K562 (cell line): ENCODE measurements around the gene SLC34A1. TPM values are rescaled to one million over a fixed set of nuclear protein-coding genes. Genes with fewer than 3 reads are reported as not detected.

ENCODE experiments used
- ASH1L ChIP-seq: fragments of 450-650 bp; IDR thresholded peaks from 2 replicates; pipeline ENCODE4 v1.6.1; 2018; ENCODE audit warnings: borderline replicate concordance, mild to moderate bottlenecking, low read depth; ENCODE audit not compliant: partially characterized antibody
- BMI1 ChIP-seq: fragments of 150-350 bp; IDR thresholded peaks from 2 replicates; pipeline ENCODE4 v1.6.1; 2014; ENCODE audit warnings: low read length
- CHCHD3 ChIP-seq: fragments of 250-450 bp; sonication (Bioruptor Pico); IDR thresholded peaks from 2 replicates; pipeline ENCODE4 v2.1.2; 2022; ENCODE audit warnings: mild to moderate bottlenecking
- GABPB1 ChIP-seq: sonication (generic); formaldehyde crosslinking; IDR thresholded peaks from 2 replicates; pipeline ENCODE4 v1.8.0; 2022; ENCODE audit warnings: mild to moderate bottlenecking, missing genetic modification reagents
- GTF2A2 ChIP-seq: IDR thresholded peaks from 2 replicates; pipeline ENCODE4 v1.6.1; 2016; ENCODE audit warnings: mild to moderate bottlenecking, missing genetic modification characterization, missing compliant biosample characterization
- HDAC3 ChIP-seq: fragments of 450-650 bp; IDR thresholded peaks from 2 replicates; pipeline ENCODE4 v1.6.1; 2018; ENCODE audit warnings: borderline replicate concordance, mild to moderate bottlenecking, moderate library complexity; ENCODE audit not compliant: partially characterized antibody
- HNRNPLL ChIP-seq: fragments of 200-400 bp; formaldehyde crosslinking; IDR thresholded peaks from 2 replicates; pipeline ENCODE4 v1.6.1; 2017; ENCODE audit warnings: low read length, low read depth, mild to moderate bottlenecking; ENCODE audit not compliant: poor library complexity, severe bottlenecking
- JUND ChIP-seq, 2 experiments: IDR thresholded peaks; 2 replicates in 1 of 2; 3 replicates in 1 of 2; pipeline ENCODE4 v1.6.1; 2011; ENCODE audit warnings: borderline replicate concordance in 2 of 2, low read depth in 2 of 2, low read length in 2 of 2, improper control_type of control experiment in 1 of 2, missing biosample characterization in 1 of 2, missing genetic modification characterization in 1 of 2, missing genetic modification reagents in 1 of 2
- MAFK ChIP-seq: IDR thresholded peaks from 2 replicates; pipeline ENCODE4 v1.6.1; 2011; ENCODE audit warnings: low read length, improper control_type of control experiment
- MCM5 ChIP-seq: fragments of 450-650 bp; IDR thresholded peaks from 2 replicates; pipeline ENCODE4 v1.6.1; 2016; ENCODE audit warnings: low read depth
- MEF2A ChIP-seq: IDR thresholded peaks from 2 replicates; pipeline ENCODE4 v1.6.1; 2011; ENCODE audit warnings: low read depth, mild to moderate bottlenecking, low read length, moderate library complexity; ENCODE audit not compliant: control insufficient read depth
- MYC ChIP-seq, 2 experiments: fragments of 250-450 bp in 1 of 2; sonication (Bioruptor Pico) in 1 of 2; IDR thresholded peaks; 2 replicates each; pipeline versions ENCODE4 v1.5.1 to v1.6.1; 2012 to 2021; ENCODE audit warnings: low read depth in 2 of 2, borderline replicate concordance in 1 of 2, improper control_type of control experiment in 1 of 2, low read length in 1 of 2, mild to moderate bottlenecking in 1 of 2, moderate library complexity in 1 of 2
- NFE2L1 ChIP-seq: fragments of 450-650 bp; IDR thresholded peaks from 2 replicates; pipeline ENCODE4 v1.6.1; 2016; ENCODE audit warnings: missing genetic modification characterization, low read depth, mild to moderate bottlenecking, missing compliant biosample characterization, moderate library complexity, borderline replicate concordance
- NFRKB ChIP-seq: fragments of 450-650 bp; IDR thresholded peaks from 2 replicates; pipeline ENCODE4 v1.6.1; 2016; ENCODE audit warnings: low read depth
- NUFIP1 ChIP-seq: fragments of 450-650 bp; IDR thresholded peaks from 2 replicates; pipeline ENCODE4 v1.6.1; 2018; ENCODE audit not compliant: partially characterized antibody
- PHF21A ChIP-seq: fragments of 450-650 bp; IDR thresholded peaks from 2 replicates; pipeline ENCODE4 v1.6.1; 2017; ENCODE audit warnings: low read depth, borderline replicate concordance
- RBM14 ChIP-seq: fragments of 200-400 bp; formaldehyde crosslinking; IDR thresholded peaks from 2 replicates; pipeline ENCODE4 v1.6.1; 2018; ENCODE audit warnings: low read depth, mild to moderate bottlenecking, low read length, moderate library complexity, borderline replicate concordance; ENCODE audit not compliant: insufficient read depth
- SMARCA4 ChIP-seq: fragments of 450-650 bp; IDR thresholded peaks from 2 replicates; pipeline ENCODE4 v1.6.1; 2016
- SRF ChIP-seq, 2 experiments: fragments of 250-450, 450-650 bp in 1 of 2; sonication (Bioruptor Pico) in 1 of 2; sonication (generic) in 1 of 2; formaldehyde crosslinking; IDR thresholded peaks; 2 replicates each; pipeline versions ENCODE4 v1.5.0 to v1.5.1; 2020 to 2022; ENCODE audit warnings: mild to moderate bottlenecking in 1 of 2, missing genetic modification reagents in 1 of 2
- ZNF76 ChIP-seq: fragments of 250-450 bp; sonication (Bioruptor Pico); IDR thresholded peaks from 2 replicates; pipeline ENCODE4 v1.4.0; 2020; ENCODE audit warnings: mild to moderate bottlenecking, moderate library complexity, borderline replicate concordance
- polyA plus RNA-seq, 8 experiments: library from polyadenylated mRNA; depleted of rRNA in 4 of 8; stranded (reverse) in 5 of 8; unstranded in 3 of 8; fragments of >200 nt; fragmentation: Nextera tagmentation in 2 of 8; fragmentation: Illumina TruSeq in 1 of 8; extraction: Ambion mirVana in 2 of 8; extraction: Trizol in 1 of 8; gene quantifications; 2 replicates each; pipeline versions ENCODE4 v1.2.1 to v1.2.3, GENCODE V29; 2011 to 2014; ENCODE audit warnings: inconsistent platforms in 1 of 8, missing spikeins in 1 of 8
- total RNA-seq, 7 experiments: library from RNA; depleted of rRNA in 6 of 7; stranded (reverse); fragments of >200 nt in 6 of 7; fragmentation: Illumina TruSeq in 2 of 7; extraction: Trizol in 2 of 7; gene quantifications; 2 replicates each; pipeline versions ENCODE4 v1.2.1 to v1.2.3, GENCODE V29; 2011 to 2021; ENCODE audit warnings: low replicate concordance in 1 of 7
- TF ChIP-seq, protein P1 (sequence below): sonication (generic); formaldehyde crosslinking; IDR thresholded peaks from 2 replicates; pipeline ENCODE4 v1.8.1; 2023; ENCODE audit warnings: missing genetic modification reagents, mild to moderate bottlenecking, borderline replicate concordance
- TF ChIP-seq, protein P2 (sequence below): sonication (generic); IDR thresholded peaks from 2 replicates; pipeline ENCODE4 v1.6.1; 2016

SLC34A1 gene
- total and polyA plus RNA-seq, 9 of the 15 experiments (the other 6 are each of a cell fraction or from before 2014, with no cell fraction given): not detected

DNA sequence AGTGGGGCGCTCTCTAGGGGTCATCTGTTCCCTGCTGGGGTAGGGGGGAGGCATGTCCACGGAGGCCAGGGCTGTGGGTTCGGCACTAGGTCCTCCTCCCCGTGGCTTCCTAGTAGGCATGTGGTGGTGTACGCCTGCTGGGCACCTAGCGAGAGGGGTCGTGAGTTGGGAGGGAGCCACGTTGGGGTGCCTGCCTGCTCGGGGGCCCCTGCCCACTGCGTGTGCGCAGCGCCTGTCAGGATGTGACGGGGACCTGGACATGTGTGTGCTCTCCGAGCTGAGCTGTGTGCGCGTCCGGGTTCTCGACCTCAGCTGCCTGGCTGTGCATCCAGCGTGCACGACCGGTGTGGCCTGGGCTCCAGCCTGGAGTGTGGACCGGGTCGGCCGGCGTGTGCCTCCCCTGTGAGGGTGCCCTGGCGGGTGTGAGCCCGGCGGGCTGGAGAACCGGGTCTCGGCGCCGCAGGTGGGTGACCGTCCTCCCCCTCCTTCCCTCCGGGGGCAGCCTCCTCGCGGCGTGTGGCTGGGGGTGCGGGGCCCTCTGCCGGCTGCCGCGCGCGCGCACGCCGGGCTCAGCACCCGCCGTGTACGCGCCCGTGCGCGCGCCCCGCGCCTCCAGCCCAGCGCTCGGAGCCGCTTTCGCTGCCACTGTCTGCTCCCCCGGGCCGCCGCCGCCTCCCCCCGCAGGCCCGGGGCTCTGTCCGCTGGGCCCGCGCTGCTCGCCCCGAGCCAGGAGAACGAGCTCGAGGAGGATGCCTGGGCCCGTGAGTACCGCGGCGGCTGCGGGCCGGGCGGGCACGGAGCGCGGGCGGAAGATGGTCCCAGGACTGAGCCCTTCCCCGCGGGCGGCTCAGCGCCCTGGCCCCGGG lies 62.2 kb downstream of the SLC34A1 start, which contains the start of gene PRR7 (continued):
- TF ChIP-seq, protein P1, sequence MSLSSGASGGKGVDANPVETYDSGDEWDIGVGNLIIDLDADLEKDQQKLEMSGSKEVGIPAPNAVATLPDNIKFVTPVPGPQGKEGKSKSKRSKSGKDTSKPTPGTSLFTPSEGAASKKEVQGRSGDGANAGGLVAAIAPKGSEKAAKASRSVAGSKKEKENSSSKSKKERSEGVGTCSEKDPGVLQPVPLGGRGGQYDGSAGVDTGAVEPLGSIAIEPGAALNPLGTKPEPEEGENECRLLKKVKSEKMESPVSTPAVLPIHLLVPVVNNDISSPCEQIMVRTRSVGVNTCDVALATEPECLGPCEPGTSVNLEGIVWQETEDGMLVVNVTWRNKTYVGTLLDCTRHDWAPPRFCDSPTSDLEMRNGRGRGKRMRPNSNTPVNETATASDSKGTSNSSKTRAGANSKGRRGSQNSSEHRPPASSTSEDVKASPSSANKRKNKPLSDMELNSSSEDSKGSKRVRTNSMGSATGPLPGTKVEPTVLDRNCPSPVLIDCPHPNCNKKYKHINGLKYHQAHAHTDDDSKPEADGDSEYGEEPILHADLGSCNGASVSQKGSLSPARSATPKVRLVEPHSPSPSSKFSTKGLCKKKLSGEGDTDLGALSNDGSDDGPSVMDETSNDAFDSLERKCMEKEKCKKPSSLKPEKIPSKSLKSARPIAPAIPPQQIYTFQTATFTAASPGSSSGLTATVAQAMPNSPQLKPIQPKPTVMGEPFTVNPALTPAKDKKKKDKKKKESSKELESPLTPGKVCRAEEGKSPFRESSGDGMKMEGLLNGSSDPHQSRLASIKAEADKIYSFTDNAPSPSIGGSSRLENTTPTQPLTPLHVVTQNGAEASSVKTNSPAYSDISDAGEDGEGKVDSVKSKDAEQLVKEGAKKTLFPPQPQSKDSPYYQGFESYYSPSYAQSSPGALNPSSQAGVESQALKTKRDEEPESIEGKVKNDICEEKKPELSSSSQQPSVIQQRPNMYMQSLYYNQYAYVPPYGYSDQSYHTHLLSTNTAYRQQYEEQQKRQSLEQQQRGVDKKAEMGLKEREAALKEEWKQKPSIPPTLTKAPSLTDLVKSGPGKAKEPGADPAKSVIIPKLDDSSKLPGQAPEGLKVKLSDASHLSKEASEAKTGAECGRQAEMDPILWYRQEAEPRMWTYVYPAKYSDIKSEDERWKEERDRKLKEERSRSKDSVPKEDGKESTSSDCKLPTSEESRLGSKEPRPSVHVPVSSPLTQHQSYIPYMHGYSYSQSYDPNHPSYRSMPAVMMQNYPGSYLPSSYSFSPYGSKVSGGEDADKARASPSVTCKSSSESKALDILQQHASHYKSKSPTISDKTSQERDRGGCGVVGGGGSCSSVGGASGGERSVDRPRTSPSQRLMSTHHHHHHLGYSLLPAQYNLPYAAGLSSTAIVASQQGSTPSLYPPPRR (CRISPR knock-in tag): no peak
- TF ChIP-seq NUFIP1 (no peak), ASH1L (no peak), SMARCA4 (no peak), HNRNPLL (no peak), NFRKB (no peak), RBM14 (no peak), JUND (IDR thresholded peaks at IDR 0.05; ENCODE audit: borderline replicate concordance, low read depth, low read length) (no peak), JUND (tag; IDR thresholded peaks at IDR 0.05; ENCODE audit: borderline replicate concordance, low read depth, low read length) (no peak), GABPB1 (CRISPR knock-in tag) (peak; percentile 23; the same call in 1 of the 2 replicates), SRF (CRISPR knock-in tag; IDR thresholded peaks at IDR 0.05) (peak in 1 of 2 experiments; percentile 26; a peak in 2 of 4 replicates), MAFK (no peak), MEF2A (no peak), MYC (IDR thresholded peaks at IDR 0.05; ENCODE audit: low read depth, low read length) (peak; percentile 49), MYC (CRISPR knock-in tag; IDR thresholded peaks at IDR 0.05; ENCODE audit: borderline replicate concordance, low read depth) (peak; percentile 87; the same call in 1 of the 2 replicates), HDAC3 (no peak), PHF21A (no peak), ZNF76 (no peak), MCM5 (no peak), NFE2L1 (tag) (no peak), BMI1 (no peak), GTF2A2 (tag) (no peak), CHCHD3 (CRISPR knock-in tag) (no peak)
- TF ChIP-seq, protein P2, sequence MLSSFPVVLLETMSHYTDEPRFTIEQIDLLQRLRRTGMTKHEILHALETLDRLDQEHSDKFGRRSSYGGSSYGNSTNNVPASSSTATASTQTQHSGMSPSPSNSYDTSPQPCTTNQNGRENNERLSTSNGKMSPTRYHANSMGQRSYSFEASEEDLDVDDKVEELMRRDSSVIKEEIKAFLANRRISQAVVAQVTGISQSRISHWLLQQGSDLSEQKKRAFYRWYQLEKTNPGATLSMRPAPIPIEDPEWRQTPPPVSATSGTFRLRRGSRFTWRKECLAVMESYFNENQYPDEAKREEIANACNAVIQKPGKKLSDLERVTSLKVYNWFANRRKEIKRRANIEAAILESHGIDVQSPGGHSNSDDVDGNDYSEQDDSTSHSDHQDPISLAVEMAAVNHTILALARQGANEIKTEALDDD: no peak
